Cardiac muscle cell (in vitro differentiated cells and primary cell): ENCODE results near the gene SPEF2. TPM values are rescaled to one million over a fixed set of nuclear protein-coding genes. Genes with fewer than 3 reads are reported as not detected.
A peak's percentile ranks its signal among the peaks of the same experiment; 100 is the strongest.

Experiments
- DNase-seq, 2 donors: peaks; one replicate each; pipeline versions ENCODE4 v3.0.0 to v3.0.0-alpha.2; 2010 to 2017; ENCODE audit warnings: low read depth in 1 of 2, low spot score in 1 of 2
- H3K27ac ChIP-seq: fragments of 200-600 bp; sonication (generic); 2 replicates; pipeline ENCODE4 v1.5.1; 2016
- H3K27me3 ChIP-seq: fragments of 200-600 bp; sonication (generic); 2 replicates; pipeline ENCODE4 v1.6.0; 2016; ENCODE audit warnings: control low read depth
- H3K36me3 ChIP-seq: fragments of 200-600 bp; sonication (generic); 2 replicates; pipeline ENCODE4 v1.5.1; 2016; ENCODE audit warnings: control low read depth
- H3K4me1 ChIP-seq: fragments of 200-600 bp; sonication (generic); 2 replicates; pipeline ENCODE4 v1.8.1; 2017; ENCODE audit warnings: low read depth, mild to moderate bottlenecking, mixed run types
- H3K4me3 ChIP-seq: fragments of 200-600 bp; sonication (generic); 2 replicates; pipeline ENCODE4 v1.5.1; 2016; ENCODE audit warnings: mild to moderate bottlenecking
- H3K9me3 ChIP-seq: fragments of 200-600 bp; sonication (generic); 2 replicates; pipeline ENCODE4 v1.5.1; 2017; ENCODE audit warnings: low read depth, mild to moderate bottlenecking, control low read depth
- CTCF ChIP-seq: IDR thresholded peaks from 2 replicates; pipeline ENCODE4 v1.5.1; 2012; ENCODE audit warnings: low read depth, mild to moderate bottlenecking, low read length
- polyA plus RNA-seq: library from polyadenylated mRNA; unstranded; fragments of >200 nt; fragmentation: Nextera tagmentation; extraction: Ambion mirVana; gene quantifications from 2 replicates; pipeline ENCODE4 v1.2.1, GENCODE V29; 2016
- total RNA-seq: library from RNA; depleted of rRNA; stranded (reverse); fragments of >200 nt; gene quantifications from 2 replicates; pipeline ENCODE4 v1.2.3, GENCODE V29; 2016

SPEF2 gene
- total and polyA plus RNA-seq, 2 experiments from 2014 or later: 3.2 to 5.7 TPM

DNA sequence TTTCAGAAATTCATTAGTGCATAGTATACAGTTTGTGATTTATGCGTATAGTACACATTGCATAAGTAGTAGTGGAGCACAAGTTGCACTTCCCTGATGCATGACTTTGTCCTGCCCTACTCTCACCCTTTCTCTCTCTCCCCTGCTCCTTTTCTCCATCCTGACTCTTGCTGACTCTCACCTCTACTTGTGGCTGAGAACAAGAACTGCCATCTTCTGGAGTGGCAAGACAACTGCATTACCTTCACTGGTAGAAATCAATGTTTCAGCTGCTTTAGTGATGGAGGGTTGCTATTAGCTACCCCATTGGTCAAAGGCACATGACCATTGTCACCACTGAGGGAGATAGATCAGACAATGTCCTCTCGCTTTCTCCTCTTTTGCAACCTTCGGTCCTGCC lies 26.9 kb downstream of the SPEF2 start:
- Histone ChIP-seq H3K36me3 (no peaks in the 10 kb centered on the region), H3K9me3 (no peaks in the 10 kb centered on the region), H3K27ac (no peak overlapping the region), H3K4me3 (no peak overlapping the region), H3K4me1 (no peaks in the 10 kb centered on the region), H3K27me3 (no peaks in the 10 kb centered on the region)
- no peak for TF ChIP-seq CTCF
- DNase-seq: no peak

DNA sequence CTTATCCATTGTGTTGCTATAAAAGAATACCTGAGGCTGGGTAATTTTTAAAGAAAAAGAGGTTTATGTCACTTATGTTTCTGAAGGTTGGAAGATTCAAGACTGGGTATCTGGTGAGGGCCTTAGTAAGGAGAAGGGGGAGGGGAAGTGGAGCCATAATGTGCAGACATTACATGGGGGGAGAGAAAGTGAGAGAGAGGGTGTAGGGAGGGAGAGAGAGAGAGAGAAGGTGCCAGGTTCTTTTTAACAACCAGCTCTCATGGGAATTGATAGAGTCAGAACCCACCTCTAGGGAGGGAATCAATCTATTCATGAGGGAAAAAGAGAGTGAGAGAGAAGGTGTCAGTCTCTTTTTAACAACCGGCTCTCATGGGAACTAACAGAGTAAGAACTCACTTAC lies 29.5 kb downstream of the SPEF2 start:
- no peak for DNase-seq
- Histone ChIP-seq H3K27ac (no peak overlapping the region), H3K9me3 (no peaks in the 10 kb centered on the region), H3K36me3 (no peaks in the 10 kb centered on the region), H3K4me3 (no peak overlapping the region), H3K27me3 (no peaks in the 10 kb centered on the region), H3K4me1 (no peaks in the 10 kb centered on the region)
- TF ChIP-seq CTCF: no peak

- no peaks in the 10 kb centered on the region for H3K27me3 ChIP-seq
- no peak overlapping the region for H3K4me3 ChIP-seq
- H3K27ac ChIP-seq: no peak overlapping the region
- H3K4me1 ChIP-seq: no peaks in the 10 kb centered on the region
- no peak for TF ChIP-seq CTCF
- no peak for DNase-seq
- no peaks in the 10 kb centered on the region for H3K9me3 ChIP-seq
- H3K36me3 ChIP-seq: no peaks in the 10 kb centered on the region
Observed at GRCh38 chr5:35647712-35648111, 30.0 kb downstream of the SPEF2 start.

DNA sequence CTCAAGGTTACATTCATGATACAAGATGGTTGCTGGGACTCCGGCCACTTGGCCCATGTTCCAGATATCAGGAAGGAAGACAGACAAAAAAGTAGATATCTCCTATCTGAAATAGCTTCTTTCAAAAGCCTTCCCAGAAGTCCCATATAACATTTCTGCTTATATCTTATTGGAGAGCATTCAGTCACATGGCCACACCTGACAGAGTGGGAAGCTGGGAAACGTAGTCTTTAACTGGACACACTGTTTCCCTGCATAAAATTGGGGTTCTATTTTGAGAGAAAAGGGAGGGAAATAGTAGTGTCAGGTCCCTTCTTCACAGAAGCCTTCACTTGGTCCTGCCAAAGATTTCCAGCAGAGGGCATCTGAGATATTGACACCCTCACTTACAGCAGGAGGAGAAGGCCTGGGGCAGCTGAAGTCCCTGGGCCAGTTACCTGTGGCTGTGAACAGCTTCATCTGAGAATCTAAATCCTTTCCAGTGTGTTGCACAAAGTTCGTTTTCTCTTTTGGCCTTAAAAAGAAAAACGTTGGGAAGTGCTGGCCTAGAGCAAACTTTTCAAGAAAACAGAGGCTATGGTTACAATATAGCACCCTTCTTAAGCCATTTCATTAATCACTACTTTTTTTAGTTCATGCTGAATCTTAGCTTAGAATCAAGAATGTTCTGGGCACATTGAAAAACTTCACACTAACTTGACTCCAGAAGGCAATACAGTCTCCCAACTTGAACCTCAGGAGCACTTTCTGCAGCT lies 33.5 kb downstream of the SPEF2 start:
- Histone ChIP-seq H3K9me3 (no peaks in the 10 kb centered on the region), H3K27me3 (no peaks in the 10 kb centered on the region), H3K4me1 (no peaks in the 10 kb centered on the region), H3K27ac (no peak overlapping the region), H3K36me3 (no peaks in the 10 kb centered on the region), H3K4me3 (no peak overlapping the region)
- peak; percentile 39 to 47 for DNase-seq
- TF ChIP-seq CTCF: peak; percentile 52

DNA sequence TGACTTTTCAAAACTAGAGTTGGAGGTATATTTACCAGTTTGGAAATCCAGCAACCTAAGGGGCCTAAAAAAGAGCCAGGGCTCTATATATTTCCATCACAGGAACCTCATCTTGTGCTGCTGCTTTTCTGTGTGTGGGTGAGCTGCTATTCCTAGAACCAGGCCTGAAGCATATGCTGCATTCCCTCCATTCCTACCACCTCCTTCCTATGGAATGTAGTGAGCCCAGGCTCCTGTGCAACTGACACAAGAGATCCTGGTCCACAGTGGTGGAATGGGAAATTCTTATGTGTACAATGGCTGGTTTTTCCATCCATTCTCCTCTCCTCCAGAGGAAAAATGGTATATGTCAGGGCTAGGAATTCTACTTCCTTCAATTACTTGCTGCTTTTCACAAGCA lies 39.1 kb downstream of the SPEF2 start:
- TF ChIP-seq CTCF: no peak
- no peaks in the 10 kb centered on the region for H3K27me3 ChIP-seq
- H3K36me3 ChIP-seq: no peaks in the 10 kb centered on the region
- no peak overlapping the region for H3K4me3 ChIP-seq
- H3K27ac ChIP-seq: no peak overlapping the region
- peak; percentile 3 to 64 for DNase-seq
- no peaks in the 10 kb centered on the region for H3K4me1 ChIP-seq
- no peaks in the 10 kb centered on the region for H3K9me3 ChIP-seq
